Sigmoid colon (tissue), 7 donors: Measurements from ENCODE around the gene OR1C1. TPM values are rescaled to one million over a fixed set of nuclear protein-coding genes. Genes with fewer than 3 reads are reported as not detected.
"Not testable (repeated sequence)": the region's sequence is repeated elsewhere in the genome, so short reads cannot be mapped to it uniquely, and the experiment has no call there.

Experiments
- DNase-seq: peaks from one replicate; pipeline ENCODE4 v3.0.0-alpha.2; 2019
- H3K27ac ChIP-seq, 4 donors: fragments of 200-600 bp; sonication (generic); one replicate each; pipeline ENCODE4 v1.5.1; 2016 to 2019; ENCODE audit warnings: mild to moderate bottlenecking in 1 of 4
- H3K27me3 ChIP-seq, 3 donors: fragments of 200-600 bp; sonication (generic); one replicate each; pipeline ENCODE4 v1.5.1; 2019; ENCODE audit warnings: mild to moderate bottlenecking in 1 of 3
- H3K36me3 ChIP-seq, 4 donors: fragments of 200-600 bp; sonication (generic); one replicate each; pipeline ENCODE4 v1.5.1; 2016 to 2019
- H3K4me1 ChIP-seq, 4 donors: fragments of 200-600 bp; sonication (generic); one replicate each; pipeline ENCODE4 v1.5.1; 2017 to 2019
- H3K4me3 ChIP-seq, 4 donors: fragments of 200-600 bp; sonication (generic); one replicate each; pipeline ENCODE4 v1.5.1; 2017 to 2019; ENCODE audit warnings: mild to moderate bottlenecking in 2 of 4, moderate library complexity in 1 of 4
- H3K9me3 ChIP-seq, 4 donors: fragments of 200-600 bp in 3 of 4; sonication (generic) in 3 of 4; one replicate each; pipeline versions ENCODE4 v1.5.1 to v1.6.1; 2013 to 2019
- CTCF ChIP-seq, 4 experiments: fragments of 450-650 bp in 3 of 4; fragments of 200-600 bp in 1 of 4; IDR thresholded peaks; one replicate each; pipeline ENCODE4 v1.5.1; 2016 to 2019; ENCODE audit warnings: antibody characterized with exemption in 4 of 4, mild to moderate bottlenecking in 3 of 4, moderate library complexity in 2 of 4
- EP300 ChIP-seq, 4 donors: sonication (generic); formaldehyde crosslinking; IDR thresholded peaks; one replicate each; pipeline ENCODE4 v1.6.1; 2017; ENCODE audit warnings: antibody characterized with exemption in 4 of 4
- POLR2A ChIP-seq, 2 donors: fragments of 450-650 bp; IDR thresholded peaks; one replicate each; pipeline ENCODE4 v1.6.1; 2016; ENCODE audit warnings: antibody characterized with exemption in 2 of 2, mild to moderate bottlenecking in 2 of 2, moderate library complexity in 2 of 2
- POLR2AphosphoS5 ChIP-seq, 4 donors: sonication (generic); formaldehyde crosslinking; IDR thresholded peaks; one replicate each; pipeline ENCODE4 v1.6.1; 2017; ENCODE audit warnings: antibody characterized with exemption in 4 of 4
- WGBS, 2 donors: extraction: QIAGEN DNeasy Blood & Tissue Kit; methylation state at CpG; one replicate each; pipeline ENCODE4 v1.1.7; 2013; 5-methylcytosine and 5-hydroxymethylcytosine counted together
- intact Hi-C: fragments of 100-400 bp; cut with DNase I; formaldehyde crosslinking; loops from one replicate; pipeline ENCODE4 v1.15.1; 2023
- polyA plus RNA-seq, 3 donors: library from polyadenylated mRNA; stranded (reverse); fragments of 200-250 nt; gene quantifications; one replicate each; pipeline ENCODE4 v1.2.3, GENCODE V29; 2013
- total RNA-seq, 4 donors: library from RNA; depleted of rRNA; stranded (reverse); fragments of >200 nt; gene quantifications; one replicate each; pipeline ENCODE4 v1.1.0, GENCODE V29; 2016
- donor health status: healthy with polysubstance abuse.
- donor health status: Bipolar disorder and iron deficiency.
- donor health status: healthy.

The OR1C1 gene
- total and polyA plus RNA-seq, 7 donors, result not detected

- 92 to 95% methylated on average over 1 of the region's 1 CpG for WGBS, 2 donors
- intact Hi-C loops, result no loop called here
- DNase-seq, result no peak
- peaks cover 0 to 3% (median 0%) of the 10 kb centered on the region in 4 donors for H3K9me3 ChIP-seq
- H3K27me3 ChIP-seq, result no peaks in the 10 kb centered on the region
- no peaks in the 10 kb centered on the region for H3K4me1 ChIP-seq
- H3K36me3 ChIP-seq, result no peaks in the 10 kb centered on the region
- H3K4me3 ChIP-seq, result no peak within 1 kb of the TSS
- H3K27ac ChIP-seq, result no peak within 1 kb of the TSS
- no peak for TF ChIP-seq CTCF (IDR thresholded peaks at IDR 0.05)
- TF ChIP-seq EP300 (IDR thresholded peaks at IDR 0.05), result no peak
- no peak for TF ChIP-seq POLR2A (IDR thresholded peaks at IDR 0.05)
- TF ChIP-seq POLR2AphosphoS5 (IDR thresholded peaks at IDR 0.05), result no peak
Observed at GRCh38 chr1:247738315-247738714, 22.0 kb downstream of the OR1C1 start, which contains the start of gene OR14K1. TSS of gene OR14K1 (plus strand) at chr1:247738615. CDS start at chr1:247738615, 0 bp downstream.

GRCh38 chr1:247721222-247721621, 39.1 kb downstream of the OR1C1 start:
- H3K27me3 ChIP-seq, result no peaks in the 10 kb centered on the region
- H3K36me3 ChIP-seq, result no peaks in the 10 kb centered on the region
- WGBS, 2 donors, result 93% methylated on average over 4 of the region's 4 CpGs
- no peak for DNase-seq
- H3K4me1 ChIP-seq, result no peaks in the 10 kb centered on the region
- no peak overlapping the region for H3K27ac ChIP-seq
- peaks cover 0 to 6% (median 0%) of the 10 kb centered on the region in 4 donors for H3K9me3 ChIP-seq
- TF ChIP-seq POLR2AphosphoS5 (IDR thresholded peaks at IDR 0.05) (no peak), CTCF (IDR thresholded peaks at IDR 0.05) (no peak), EP300 (IDR thresholded peaks at IDR 0.05) (no peak), POLR2A (IDR thresholded peaks at IDR 0.05) (no peak)
- no peak overlapping the region for H3K4me3 ChIP-seq
- intact Hi-C loops, result no loop called here

DNA sequence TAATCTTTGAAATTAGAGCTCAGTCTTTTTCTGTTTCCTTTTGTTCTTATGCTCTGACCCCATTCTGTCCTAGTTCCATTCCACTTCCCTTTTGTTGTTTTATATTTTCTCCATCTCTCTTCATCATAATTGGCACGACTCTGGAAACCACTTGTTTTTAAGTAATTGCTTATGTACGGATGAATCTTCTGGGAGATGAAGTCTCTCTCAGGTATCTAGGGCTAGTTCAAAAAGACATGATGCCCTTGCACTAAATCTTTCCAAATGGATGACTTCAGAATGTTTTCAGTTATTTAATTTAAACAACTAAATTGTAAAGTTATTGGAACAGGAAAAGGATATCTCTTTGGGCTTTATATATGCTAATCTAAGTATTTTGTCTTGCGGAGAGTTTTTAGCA, 43.8 kb downstream of the OR1C1 start, which contains the start of gene OR6F1:
TSS of gene OR6F1 (minus strand) at position 101 of the 400 bp plus-strand sequence. CDS start 3,891 bp downstream, outside the sequence.
- TF ChIP-seq EP300 (IDR thresholded peaks at IDR 0.05) (no peak), POLR2A (IDR thresholded peaks at IDR 0.05) (no peak), CTCF (IDR thresholded peaks at IDR 0.05) (no peak), POLR2AphosphoS5 (IDR thresholded peaks at IDR 0.05) (no peak)
- H3K4me1 ChIP-seq, result no peaks in the 10 kb centered on the region
- WGBS, 2 donors, result 89% methylated on average over 3 of the region's 3 CpGs
- DNase-seq, result no peak
- H3K4me3 ChIP-seq, result no peak within 1 kb of the TSS
- peaks cover 0 to 6% (median 0%) of the 10 kb centered on the region in 4 donors for H3K9me3 ChIP-seq
- no peaks in the 10 kb centered on the region for H3K27me3 ChIP-seq
- intact Hi-C loops, result no loop called here
- no peaks in the 10 kb centered on the region for H3K36me3 ChIP-seq
- H3K27ac ChIP-seq, result no peak within 1 kb of the TSS

- no peaks in the 10 kb centered on the region for H3K36me3 ChIP-seq
- no peak overlapping the region for H3K4me3 ChIP-seq
- no peak for TF ChIP-seq CTCF (IDR thresholded peaks at IDR 0.05)
- no peak for TF ChIP-seq POLR2AphosphoS5 (IDR thresholded peaks at IDR 0.05)
- TF ChIP-seq POLR2A (IDR thresholded peaks at IDR 0.05), result no peak
- TF ChIP-seq EP300 (IDR thresholded peaks at IDR 0.05), result no peak
- no peak overlapping the region for H3K27ac ChIP-seq
- intact Hi-C loops, result no loop called here
- H3K4me1 ChIP-seq, result no peaks in the 10 kb centered on the region
- H3K9me3 ChIP-seq, result no peaks in the 10 kb centered on the region
- H3K27me3 ChIP-seq, result no peaks in the 10 kb centered on the region
- WGBS, 2 donors, result 87 to 95% methylated on average over 7 of the region's 7 CpGs
- DNase-seq, result no peak
Observed at GRCh38 chr1:247713753-247714152, 46.6 kb downstream of the OR1C1 start.

DNA sequence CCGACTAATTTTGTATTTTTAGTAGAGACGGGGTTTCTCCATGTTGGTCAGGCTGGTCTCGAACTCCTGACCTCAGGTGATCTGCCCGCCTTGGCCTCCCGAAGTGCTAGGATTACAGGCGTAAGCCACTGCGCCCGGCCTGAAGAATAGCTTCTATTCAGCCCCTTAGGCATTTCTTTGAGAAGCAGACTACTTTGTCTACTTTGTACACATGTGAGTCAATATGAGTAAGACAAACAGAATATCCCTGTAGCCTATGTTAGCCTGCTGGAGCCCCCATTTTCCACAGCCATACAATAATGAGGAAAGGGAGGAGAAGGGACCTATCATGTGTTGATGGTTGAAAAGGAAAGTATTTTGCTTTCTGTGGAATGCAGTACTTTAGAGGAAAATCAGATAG, 49.7 kb downstream of the OR1C1 start:
- H3K9me3 ChIP-seq, H3K27ac ChIP-seq, H3K4me3 ChIP-seq, H3K4me1 ChIP-seq, intact Hi-C loops, H3K27me3 ChIP-seq, DNase-seq, H3K36me3 ChIP-seq: not testable (repeated sequence)
- 93 to 94% methylated on average over 8 of the region's 8 CpGs for WGBS, 2 donors

Other genes with a start within 250 kb of the OR1C1 start
- gene OR2C3, start 224.1 kb downstream of the OR1C1 start, total RNA-seq, result not detected
- gene OR2C3, start 224.1 kb downstream of the OR1C1 start, polyA plus RNA-seq, result not detected
- gene GCSAML, start 211.4 kb downstream of the OR1C1 start, total RNA-seq, result 1 to 10 TPM in 1 of 4 donors, under 1 TPM in 1, not detected in 2; 0.16 to 1.4 TPM
- gene GCSAML, start 211.4 kb downstream of the OR1C1 start, polyA plus RNA-seq, result under 1 TPM in 2 of 3 donors, not detected in 1; 0.04 to 0.60 TPM
- gene OR2G2, start 172.2 kb downstream of the OR1C1 start, total RNA-seq, result not detected
- not detected for gene OR2G2, start 172.2 kb downstream of the OR1C1 start, polyA plus RNA-seq
- gene OR2G3, start 155.0 kb downstream of the OR1C1 start, total RNA-seq, result not detected
- gene OR2G3, start 155.0 kb downstream of the OR1C1 start, polyA plus RNA-seq, result not detected
- not detected for gene OR13G1, start 80.8 kb downstream of the OR1C1 start, total RNA-seq
- gene OR13G1, start 80.8 kb downstream of the OR1C1 start, polyA plus RNA-seq, result not detected
- gene OR6F1, start 43.9 kb downstream of the OR1C1 start, total RNA-seq, result not detected
- gene OR6F1, start 43.9 kb downstream of the OR1C1 start, polyA plus RNA-seq, result not detected
- gene OR14K1, start 21.9 kb downstream of the OR1C1 start, total RNA-seq, result under 1 TPM in 1 of 4 donors, not detected in 3; 0.99 TPM
- gene OR14K1, start 21.9 kb downstream of the OR1C1 start, polyA plus RNA-seq, result not detected
- gene OR14A2, start 12.4 kb downstream of the OR1C1 start, total RNA-seq, result not detected
- not detected for gene OR14A2, start 12.4 kb downstream of the OR1C1 start, polyA plus RNA-seq
- gene OR14A16, start 63.6 kb upstream of the OR1C1 start, total RNA-seq, result not detected
- not detected for gene OR14A16, start 63.6 kb upstream of the OR1C1 start, polyA plus RNA-seq
- not detected for gene OR11L1, start 81.3 kb upstream of the OR1C1 start, total RNA-seq
- gene OR11L1, start 81.3 kb upstream of the OR1C1 start, polyA plus RNA-seq, result not detected
- gene TRIM58, start 96.6 kb upstream of the OR1C1 start, total RNA-seq, result 1 to 10 TPM in 2 of 4 donors, under 1 TPM in 2; 0.41 to 2.1 (median 0.99) TPM
- 1 to 10 TPM in 1 of 3 donors, under 1 TPM in 2; 0.60 to 1.6 (median 0.87) TPM for gene TRIM58, start 96.6 kb upstream of the OR1C1 start, polyA plus RNA-seq
- gene OR2W3, start 135.0 kb upstream of the OR1C1 start, total RNA-seq, result 1 to 10 TPM in 1 of 4 donors, under 1 TPM in 2, not detected in 1; 0.36 to 3.0 (median 0.99) TPM
- gene OR2W3, start 135.0 kb upstream of the OR1C1 start, polyA plus RNA-seq, result under 1 TPM in 1 of 3 donors, not detected in 2; 0.44 TPM
- not detected for gene OR2T8, start 159.7 kb upstream of the OR1C1 start, total RNA-seq
- not detected for gene OR2T8, start 159.7 kb upstream of the OR1C1 start, polyA plus RNA-seq
- gene OR2AJ1, start 164.3 kb upstream of the OR1C1 start, total RNA-seq, result not detected
- not detected for gene OR2AJ1, start 164.3 kb upstream of the OR1C1 start, polyA plus RNA-seq
- gene OR2L8, start 188.3 kb upstream of the OR1C1 start, total RNA-seq, result not detected
- not detected for gene OR2L8, start 188.3 kb upstream of the OR1C1 start, polyA plus RNA-seq
- under 1 TPM in 1 of 4 donors, not detected in 3; 0.55 TPM for gene OR2AK2, start 204.7 kb upstream of the OR1C1 start, total RNA-seq
- under 1 TPM in 1 of 3 donors, not detected in 2; 0.07 TPM for gene OR2AK2, start 204.7 kb upstream of the OR1C1 start, polyA plus RNA-seq